Mammary epithelial cell (primary cell): ENCODE data around the gene LCE1F.

Source experiments
- EZH2 ChIP-seq: IDR thresholded peaks from 2 replicates; pipeline ENCODE4 v1.6.1; 2012; ENCODE audit warnings: low read length, inconsistent platforms, borderline replicate concordance
- TF ChIP-seq, protein P1 (sequence below), 2 donors: IDR thresholded peaks in 1 of 2; conservative IDR thresholded peaks in 1 of 2; 2 replicates each; pipeline ENCODE4 v1.5.1; 2011 to 2012; ENCODE audit warnings: inconsistent platforms in 2 of 2, low read length in 2 of 2, mild to moderate bottlenecking in 2 of 2, control low read depth in 1 of 2, low read depth in 1 of 2; ENCODE audit not compliant: insufficient read depth in 1 of 2; ENCODE audit errors: extremely low read depth in 1 of 2

DNA sequence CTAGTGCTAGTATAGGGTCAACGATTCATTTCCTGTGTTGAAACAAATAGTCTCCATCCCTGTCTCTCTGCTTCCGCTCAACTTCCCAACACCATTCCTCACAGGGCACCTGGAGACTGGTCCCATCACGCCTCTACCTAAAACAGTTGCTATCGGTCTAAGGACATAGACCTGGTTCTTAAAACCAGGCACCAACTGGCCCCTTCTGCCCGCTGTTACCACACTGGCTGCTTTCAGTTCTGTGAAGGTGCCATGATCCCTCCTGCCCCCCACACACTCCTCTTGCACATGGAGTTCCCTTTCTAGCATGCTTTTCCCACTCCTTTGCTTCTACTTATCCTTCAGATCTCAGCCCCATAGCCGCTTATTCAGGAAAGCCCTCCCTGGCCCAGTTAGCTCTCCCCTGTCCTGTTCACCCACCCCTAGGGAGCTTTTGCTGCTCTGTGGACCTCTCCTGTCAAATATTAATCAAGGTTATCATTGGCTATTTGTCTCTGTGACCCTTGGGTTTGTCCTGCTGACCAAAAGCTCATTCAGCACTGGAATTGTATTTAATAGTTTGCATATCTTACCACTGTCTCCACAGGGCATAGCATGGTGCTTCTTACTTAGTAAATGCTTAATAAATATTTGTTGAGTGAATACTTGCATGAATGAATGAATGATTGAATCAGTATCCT is 29.0 kb upstream of the LCE1F start:
- TF ChIP-seq, protein P1, sequence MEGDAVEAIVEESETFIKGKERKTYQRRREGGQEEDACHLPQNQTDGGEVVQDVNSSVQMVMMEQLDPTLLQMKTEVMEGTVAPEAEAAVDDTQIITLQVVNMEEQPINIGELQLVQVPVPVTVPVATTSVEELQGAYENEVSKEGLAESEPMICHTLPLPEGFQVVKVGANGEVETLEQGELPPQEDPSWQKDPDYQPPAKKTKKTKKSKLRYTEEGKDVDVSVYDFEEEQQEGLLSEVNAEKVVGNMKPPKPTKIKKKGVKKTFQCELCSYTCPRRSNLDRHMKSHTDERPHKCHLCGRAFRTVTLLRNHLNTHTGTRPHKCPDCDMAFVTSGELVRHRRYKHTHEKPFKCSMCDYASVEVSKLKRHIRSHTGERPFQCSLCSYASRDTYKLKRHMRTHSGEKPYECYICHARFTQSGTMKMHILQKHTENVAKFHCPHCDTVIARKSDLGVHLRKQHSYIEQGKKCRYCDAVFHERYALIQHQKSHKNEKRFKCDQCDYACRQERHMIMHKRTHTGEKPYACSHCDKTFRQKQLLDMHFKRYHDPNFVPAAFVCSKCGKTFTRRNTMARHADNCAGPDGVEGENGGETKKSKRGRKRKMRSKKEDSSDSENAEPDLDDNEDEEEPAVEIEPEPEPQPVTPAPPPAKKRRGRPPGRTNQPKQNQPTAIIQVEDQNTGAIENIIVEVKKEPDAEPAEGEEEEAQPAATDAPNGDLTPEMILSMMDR (conservative IDR thresholded peaks at IDR 0.05 in 1 of 2, IDR thresholded peaks at IDR 0.05 in 1 of 2; ENCODE audit: extremely low read depth in 1 of 2, insufficient read depth in 1 of 2, low read depth in 1 of 2, low read length in 2 of 2), result no peak
- no peak for TF ChIP-seq EZH2
